Measurements from ENCODE around the gene PI4KB.

GRCh38 chr1:151266821-151267220, 60.4 kb downstream of the PI4KB start:
- TF ChIP-seq, protein P1, sequence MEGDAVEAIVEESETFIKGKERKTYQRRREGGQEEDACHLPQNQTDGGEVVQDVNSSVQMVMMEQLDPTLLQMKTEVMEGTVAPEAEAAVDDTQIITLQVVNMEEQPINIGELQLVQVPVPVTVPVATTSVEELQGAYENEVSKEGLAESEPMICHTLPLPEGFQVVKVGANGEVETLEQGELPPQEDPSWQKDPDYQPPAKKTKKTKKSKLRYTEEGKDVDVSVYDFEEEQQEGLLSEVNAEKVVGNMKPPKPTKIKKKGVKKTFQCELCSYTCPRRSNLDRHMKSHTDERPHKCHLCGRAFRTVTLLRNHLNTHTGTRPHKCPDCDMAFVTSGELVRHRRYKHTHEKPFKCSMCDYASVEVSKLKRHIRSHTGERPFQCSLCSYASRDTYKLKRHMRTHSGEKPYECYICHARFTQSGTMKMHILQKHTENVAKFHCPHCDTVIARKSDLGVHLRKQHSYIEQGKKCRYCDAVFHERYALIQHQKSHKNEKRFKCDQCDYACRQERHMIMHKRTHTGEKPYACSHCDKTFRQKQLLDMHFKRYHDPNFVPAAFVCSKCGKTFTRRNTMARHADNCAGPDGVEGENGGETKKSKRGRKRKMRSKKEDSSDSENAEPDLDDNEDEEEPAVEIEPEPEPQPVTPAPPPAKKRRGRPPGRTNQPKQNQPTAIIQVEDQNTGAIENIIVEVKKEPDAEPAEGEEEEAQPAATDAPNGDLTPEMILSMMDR (IDR thresholded peaks at IDR 0.05; ENCODE audit: low read depth, low read length, missing input control), result no peak
- TF ChIP-seq ZBTB33 (IDR thresholded peaks at IDR 0.05), result no peak
- TF ChIP-seq RAD21 (IDR thresholded peaks at IDR 0.05), result no peak
- no peak for TF ChIP-seq JUND (IDR thresholded peaks at IDR 0.05)
- TF ChIP-seq HNF4A (conservative IDR thresholded peaks at IDR 0.05), result no peak
- TF ChIP-seq ATF3 (IDR thresholded peaks at IDR 0.05), result no peak
- TF ChIP-seq RXRA (IDR thresholded peaks at IDR 0.05), result no peak
- no peak for TF ChIP-seq MAX (IDR thresholded peaks at IDR 0.05)
- no peak for TF ChIP-seq EGR1 (IDR thresholded peaks at IDR 0.05; ENCODE audit: low read depth in 2 of 2)
- no peak for TF ChIP-seq TAF1 (conservative IDR thresholded peaks at IDR 0.05)
- TF ChIP-seq SP1 (IDR thresholded peaks at IDR 0.05), result no peak
